Body of pancreas (tissue), 4 donors: ENCODE measurements around the gene KDM4C. TPM values are rescaled to one million over a fixed set of nuclear protein-coding genes. Genes with fewer than 3 reads are reported as not detected.

Source experiments
- ATAC-seq: fragments of 150-250 bp; one replicate; pipeline ENCODE4 v1.9.1; 2016
- DNase-seq, 4 donors: peaks; one replicate each; pipeline ENCODE4 v3.0.0-alpha.2; 2019
- H3K27ac ChIP-seq, 4 donors: fragments of 200-600 bp; sonication (generic); 1 replicate in 3 of 4; 2 replicates in 1 of 4; pipeline versions ENCODE4 v1.5.1 to v1.6.1; 2016 to 2019; ENCODE audit warnings: mild to moderate bottlenecking in 1 of 4, mixed read lengths in 1 of 4, moderate library complexity in 1 of 4
- H3K27me3 ChIP-seq, 2 donors: fragments of 200-600 bp; sonication (generic); one replicate each; pipeline ENCODE4 v1.6.0; 2016; ENCODE audit warnings: mild to moderate bottlenecking in 1 of 2
- H3K36me3 ChIP-seq, 2 donors: fragments of 200-600 bp; sonication (generic); replicated peaks in 1 of 2; 2 replicates each; pipeline ENCODE4 v1.5.1; 2016; ENCODE audit warnings: low read depth in 2 of 2; ENCODE audit not compliant: insufficient read depth in 1 of 2
- H3K4me1 ChIP-seq: fragments of 200-600 bp; sonication (generic); one replicate; pipeline ENCODE4 v1.6.0; 2016
- H3K4me3 ChIP-seq, 2 donors: fragments of 200-600 bp; sonication (generic); 1 replicate in 1 of 2; 2 replicates in 1 of 2; pipeline ENCODE4 v1.5.1; 2016 to 2019
- H3K9me3 ChIP-seq, 3 donors: fragments of 200-600 bp; sonication (generic); 1 replicate in 2 of 3; 2 replicates in 1 of 3; pipeline ENCODE4 v1.5.1; 2016
- POLR2A ChIP-seq, 3 donors: fragments of 450-650 bp; IDR thresholded peaks; one replicate each; pipeline ENCODE4 v1.6.1; 2016; ENCODE audit warnings: antibody characterized with exemption in 3 of 3, mild to moderate bottlenecking in 2 of 3
- WGBS, 2 donors: methylation state at CpG; one replicate each; pipeline ENCODE4 v1.1.5; 2017; 5-methylcytosine and 5-hydroxymethylcytosine counted together
- intact Hi-C: fragments of 100-400 bp; cut with DNase I; formaldehyde crosslinking; loops from one replicate; pipeline ENCODE4 v1.15.1; 2023
- total RNA-seq, 2 donors: library from RNA; depleted of rRNA; stranded (reverse); fragments of >200 nt; gene quantifications; one replicate each; pipeline ENCODE4 v1.1.0, GENCODE V29; 2016
- TF ChIP-seq, protein P1 (sequence below), 7 experiments: fragments of 450-650 bp in 4 of 7; fragments of 200-600 bp in 3 of 7; sonication (generic) in 3 of 7; IDR thresholded peaks; one replicate each; pipeline ENCODE4 v1.5.1; 2016 to 2019; ENCODE audit warnings: antibody characterized with exemption in 7 of 7

KDM4C gene
- total RNA-seq, 2 donors from 2014 or later = 40.5 to 48.5 TPM

- Histone ChIP-seq H3K36me3 (no peaks in the 10 kb centered on the region), H3K27me3 (no peaks in the 10 kb centered on the region), H3K4me1 (peaks cover 10% of the 10 kb centered on the region), H3K27ac (no peak overlapping the region), H3K9me3 (no peaks in the 10 kb centered on the region), H3K4me3 (no peak overlapping the region)
- TF ChIP-seq, protein P1, sequence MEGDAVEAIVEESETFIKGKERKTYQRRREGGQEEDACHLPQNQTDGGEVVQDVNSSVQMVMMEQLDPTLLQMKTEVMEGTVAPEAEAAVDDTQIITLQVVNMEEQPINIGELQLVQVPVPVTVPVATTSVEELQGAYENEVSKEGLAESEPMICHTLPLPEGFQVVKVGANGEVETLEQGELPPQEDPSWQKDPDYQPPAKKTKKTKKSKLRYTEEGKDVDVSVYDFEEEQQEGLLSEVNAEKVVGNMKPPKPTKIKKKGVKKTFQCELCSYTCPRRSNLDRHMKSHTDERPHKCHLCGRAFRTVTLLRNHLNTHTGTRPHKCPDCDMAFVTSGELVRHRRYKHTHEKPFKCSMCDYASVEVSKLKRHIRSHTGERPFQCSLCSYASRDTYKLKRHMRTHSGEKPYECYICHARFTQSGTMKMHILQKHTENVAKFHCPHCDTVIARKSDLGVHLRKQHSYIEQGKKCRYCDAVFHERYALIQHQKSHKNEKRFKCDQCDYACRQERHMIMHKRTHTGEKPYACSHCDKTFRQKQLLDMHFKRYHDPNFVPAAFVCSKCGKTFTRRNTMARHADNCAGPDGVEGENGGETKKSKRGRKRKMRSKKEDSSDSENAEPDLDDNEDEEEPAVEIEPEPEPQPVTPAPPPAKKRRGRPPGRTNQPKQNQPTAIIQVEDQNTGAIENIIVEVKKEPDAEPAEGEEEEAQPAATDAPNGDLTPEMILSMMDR (IDR thresholded peaks at IDR 0.05) = no peak
- no peak for TF ChIP-seq POLR2A (IDR thresholded peaks at IDR 0.05)
- DNase-seq (no peak), ATAC-seq (no peak)
- intact Hi-C loops = no loop called here
- WGBS, 2 donors = 52 to 88% methylated on average over 4 of the region's 4 CpGs
These were observed 183.7 kb downstream of the KDM4C start for GRCh38 chr9:6941501-6941900.

- H3K27me3 ChIP-seq = no peaks in the 10 kb centered on the region
- H3K27ac ChIP-seq = no peak overlapping the region
- intact Hi-C loops = no loop called here
- peaks cover 10% of the 10 kb centered on the region for H3K4me1 ChIP-seq
- no peaks in the 10 kb centered on the region for H3K36me3 ChIP-seq
- TF ChIP-seq POLR2A (IDR thresholded peaks at IDR 0.05) = no peak
- ATAC-seq = no peak
- no peaks in the 10 kb centered on the region for H3K9me3 ChIP-seq
- 82 to 90% methylated on average over 4 of the region's 4 CpGs for WGBS, 2 donors
- H3K4me3 ChIP-seq = no peak overlapping the region
- DNase-seq = no peak
These were observed 184.6 kb downstream of the KDM4C start for GRCh38 chr9:6942406-6942805.

- WGBS, 2 donors = 81 to 91% methylated on average over 6 of the region's 6 CpGs
These were observed 185.5 kb downstream of the KDM4C start for GRCh38 chr9:6943293-6943692.

DNA sequence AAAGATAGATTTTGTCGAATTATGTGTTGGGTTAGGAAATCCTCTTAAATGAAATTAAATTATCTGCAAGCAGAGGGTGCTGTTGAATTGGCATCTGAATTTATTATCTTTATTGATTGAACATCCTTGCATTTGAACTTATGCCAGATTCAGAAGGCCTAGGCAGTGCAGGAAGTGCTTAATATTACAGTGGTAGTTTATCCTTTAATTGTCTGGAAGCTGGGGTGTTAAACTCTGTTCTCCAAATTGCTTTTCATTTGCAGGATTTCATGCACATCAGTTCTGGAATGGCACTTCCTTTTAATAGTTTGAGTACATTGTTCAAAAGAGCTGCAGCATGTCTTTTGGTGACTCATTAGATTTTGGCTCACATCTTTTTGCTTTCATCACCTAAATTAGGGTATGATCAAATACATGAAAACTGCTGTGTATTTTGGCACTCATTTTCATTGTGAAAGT is 186.3 kb downstream of the KDM4C start:
- Histone ChIP-seq H3K4me3 (no peak overlapping the region), H3K36me3 (no peaks in the 10 kb centered on the region), H3K4me1 (peaks cover 10% of the 10 kb centered on the region), H3K9me3 (no peaks in the 10 kb centered on the region), H3K27ac (peak overlapping the region in 1 of 4 donors; percentile 47), H3K27me3 (no peaks in the 10 kb centered on the region)
- intact Hi-C loops = no loop called here
- no peak for TF ChIP-seq POLR2A (IDR thresholded peaks at IDR 0.05)
- TF ChIP-seq, protein P1 (IDR thresholded peaks at IDR 0.05) = peak in 4 of 7 experiments; percentile 23 to 35 (median 26)
- no peak for DNase-seq
- peak; percentile 42 for ATAC-seq
- whole genome bisulfite sequencing, 2 donors = 11 to 13% methylated on average over 1 of the region's 1 CpG

More at GRCh38 chr9:6943293-6943692, 185.5 kb downstream of the KDM4C start:
- H3K9me3 ChIP-seq = no peaks in the 10 kb centered on the region
- no peaks in the 10 kb centered on the region for H3K27me3 ChIP-seq
- ATAC-seq (no peak), DNase-seq (no peak)
- no peaks in the 10 kb centered on the region for H3K36me3 ChIP-seq
- intact Hi-C loops = no loop called here
- TF ChIP-seq POLR2A (IDR thresholded peaks at IDR 0.05) = no peak
- TF ChIP-seq, protein P1 (IDR thresholded peaks at IDR 0.05) = no peak
- no peak overlapping the region for H3K27ac ChIP-seq
- peaks cover 10% of the 10 kb centered on the region for H3K4me1 ChIP-seq
- no peak overlapping the region for H3K4me3 ChIP-seq

GRCh38 chr9:6944896-6945295 is 187.1 kb downstream of the KDM4C start:
- DNase-seq = no peak
- intact Hi-C loops = no loop called here
- 82 to 85% methylated on average over 4 of the region's 4 CpGs for whole genome bisulfite sequencing, 2 donors
- Histone ChIP-seq H3K36me3 (no peaks in the 10 kb centered on the region), H3K4me3 (no peak overlapping the region), H3K9me3 (no peaks in the 10 kb centered on the region), H3K27ac (peak overlapping the region in 1 of 4 donors; percentile 47), H3K4me1 (peaks cover 10% of the 10 kb centered on the region), H3K27me3 (no peaks in the 10 kb centered on the region)
- TF ChIP-seq, protein P1 (IDR thresholded peaks at IDR 0.05) = no peak
- no peak for TF ChIP-seq POLR2A (IDR thresholded peaks at IDR 0.05)
- ATAC-seq = no peak
